ENCODE measurements around the gene IQSEC3. TPM values are rescaled to one million over a fixed set of nuclear protein-coding genes. Genes with fewer than 3 reads are reported as not detected.

Gene IQSEC3
- total RNA-seq, 1 experiment from 2014 or later, result 0.55 TPM

- Histone ChIP-seq H3K27me3 (ENCODE audit: insufficient read depth, low read length) (no peaks in the 10 kb centered on the region; the same call in 1 of the 2 replicates), H3K79me2 (ENCODE audit: insufficient read depth, low read length) (no peaks in the 10 kb centered on the region), H3K79me1 (ENCODE audit: insufficient read depth, low read depth, low read length, poor library complexity, severe bottlenecking) (no peaks in the 10 kb centered on the region), H2BK5ac (ENCODE audit: insufficient read length, low read length) (no peak overlapping the region), H3K4ac (ENCODE audit: low read depth, low read length) (no peak overlapping the region), H3K56ac (ENCODE audit: insufficient read length, low read depth, low read length) (no peak overlapping the region), H3K9me3 (ENCODE audit: control insufficient read depth, low read depth, low read length) (no peaks in the 10 kb centered on the region), H2AFZ (ENCODE audit: low read length) (no peak overlapping the region), H3K23ac (ENCODE audit: insufficient read length, low read depth, low read length) (no peak overlapping the region), H2BK15ac (ENCODE audit: low read depth, low read length) (no peak overlapping the region), H3K9ac (ENCODE audit: extremely low read depth, insufficient read length, low read length) (no peak overlapping the region), H3K23me2 (ENCODE audit: insufficient read length, low read depth, low read length, poor library complexity, severe bottlenecking) (no peaks in the 10 kb centered on the region), H3K27ac (ENCODE audit: insufficient read length, low read depth, low read length) (no peak overlapping the region), H3T11ph (ENCODE audit: low read length) (no peak overlapping the region), H4K20me1 (ENCODE audit: control insufficient read depth, insufficient read depth, insufficient read length) (no peaks in the 10 kb centered on the region), H2AK5ac (ENCODE audit: insufficient read length, low read length) (no peak overlapping the region), H2BK120ac (ENCODE audit: low read depth, low read length, poor library complexity, severe bottlenecking) (no peak overlapping the region), H4K8ac (replicated peaks; ENCODE audit: insufficient read length, low read depth, low read length) (no peak overlapping the region), H3K4me2 (ENCODE audit: insufficient read depth, insufficient read length, low read length) (no peak overlapping the region), H3K14ac (ENCODE audit: insufficient read depth, low read length) (no peak overlapping the region; the same call in 1 of the 2 replicates), H4K5ac (ENCODE audit: insufficient read length, low read depth, low read length) (no peak overlapping the region), H2BK12ac (ENCODE audit: insufficient read length, low read depth, low read length) (no peak overlapping the region), H3K4me1 (ENCODE audit: insufficient read depth, low read length) (no peaks in the 10 kb centered on the region), H3K18ac (ENCODE audit: insufficient read length, low read depth, low read length) (no peak overlapping the region), H2BK20ac (ENCODE audit: low read depth, low read length, poor library complexity, severe bottlenecking) (no peak overlapping the region), H4K91ac (ENCODE audit: insufficient read length, low read depth, low read length) (no peak overlapping the region)
- Mint-ChIP-seq H3K4me1 (peaks cover 16 to 23% of the 10 kb centered on the region in 2 experiments), H3K9me3 (peaks cover 0 to 6% of the 10 kb centered on the region in 2 experiments; a peak in 3 of 5 replicates), H3K27me3 (ENCODE audit: low read depth) (peaks cover 88% of the 10 kb centered on the region), H3K4me3 (no peak overlapping the region), H3K27ac (no peak overlapping the region), H3K36me3 (ENCODE audit: insufficient read depth in 1 of 3, low read depth in 3 of 3) (no peaks in the 10 kb centered on the region)
- WGBS (ENCODE audit: extremely low coverage, insufficient read length, low lambda C conversion rate), result no CpG with 5 or more reads among the region's 9 CpGs
- DNase-seq, result no peak
- TF ChIP-seq CTCF (conservative IDR thresholded peaks at IDR 0.05), result no peak
These were observed 132.1 kb downstream of the IQSEC3 start for GRCh38 chr12:198705-199104.

All from H9 (cell line).